Hepatocyte (in vitro differentiated cells): ENCODE results near the gene USHBP1. TPM values are rescaled to one million over a fixed set of nuclear protein-coding genes. Genes with fewer than 3 reads are reported as not detected.

ENCODE experiments used
- DNase-seq: peaks from one replicate; pipeline ENCODE4 v3.0.0-alpha.2; 2016; ENCODE audit warnings: low spot score
- H2AFZ ChIP-seq: fragments of 200-600 bp; sonication (generic); 2 replicates; pipeline ENCODE4 v1.6.0; 2016; ENCODE audit warnings: antibody characterized with exemption, mild to moderate bottlenecking
- H3K27ac ChIP-seq: fragments of 200-600 bp; sonication (generic); 2 replicates; pipeline ENCODE4 v1.5.1; 2016; ENCODE audit warnings: mild to moderate bottlenecking
- H3K27me3 ChIP-seq: fragments of 200-600 bp; sonication (generic); 2 replicates; pipeline ENCODE4 v1.6.1; 2016
- H3K36me3 ChIP-seq: fragments of 200-600 bp; sonication (generic); replicated peaks from 2 replicates; pipeline ENCODE4 v1.5.1; 2016; ENCODE audit warnings: low read depth; ENCODE audit not compliant: insufficient read depth
- H3K4me1 ChIP-seq: fragments of 200-600 bp; sonication (generic); 2 replicates; pipeline ENCODE4 v1.5.1; 2016; ENCODE audit warnings: mild to moderate bottlenecking, moderate library complexity; ENCODE audit not compliant: insufficient read depth
- H3K4me2 ChIP-seq: fragments of 200-600 bp; sonication (generic); 2 replicates; pipeline ENCODE4 v1.6.0; 2016
- H3K4me3 ChIP-seq: fragments of 200-600 bp; sonication (generic); 2 replicates; pipeline ENCODE4 v1.5.1; 2016; ENCODE audit warnings: mild to moderate bottlenecking
- H3K79me2 ChIP-seq: fragments of 200-600 bp; sonication (generic); 2 replicates; pipeline ENCODE4 v1.6.0; 2017; ENCODE audit warnings: mild to moderate bottlenecking
- H3K9me2 ChIP-seq: fragments of 200-600 bp; sonication (generic); replicated peaks from 2 replicates; pipeline ENCODE4 v1.6.0; 2017; ENCODE audit warnings: mild to moderate bottlenecking; ENCODE audit not compliant: insufficient read depth
- H3K9me3 ChIP-seq: fragments of 200-600 bp; sonication (generic); 2 replicates; pipeline ENCODE4 v1.5.1; 2016; ENCODE audit warnings: low read depth, mild to moderate bottlenecking
- H4K20me1 ChIP-seq: fragments of 200-600 bp; sonication (generic); 2 replicates; pipeline ENCODE4 v1.6.0; 2016; ENCODE audit warnings: mild to moderate bottlenecking; ENCODE audit not compliant: insufficient read depth, poor library complexity, severe bottlenecking
- CTCF ChIP-seq: fragments of 200-600 bp; sonication (generic); IDR thresholded peaks from 2 replicates; pipeline ENCODE4 v1.5.1; 2016; ENCODE audit warnings: antibody characterized with exemption, mild to moderate bottlenecking; ENCODE audit not compliant: poor library complexity
- EZH2 ChIP-seq: fragments of 200-600 bp; sonication (generic); IDR thresholded peaks from 2 replicates; pipeline ENCODE4 v1.6.1; 2016; ENCODE audit warnings: antibody characterized with exemption, mild to moderate bottlenecking, borderline replicate concordance
- EZH2phosphoT487 ChIP-seq: fragments of 200-600 bp; sonication (generic); IDR thresholded peaks from one replicate; pipeline ENCODE4 v1.6.1; 2018; ENCODE audit warnings: antibody characterized with exemption, mild to moderate bottlenecking, low read depth, moderate library complexity; ENCODE audit not compliant: unreplicated experiment, severe bottlenecking
- WGBS: methylation state at CpG from one replicate; pipeline ENCODE4 v1.1.6; 2016; ENCODE audit warnings: low lambda C conversion rate; ENCODE audit errors: missing lambda C conversion rate; 5-methylcytosine and 5-hydroxymethylcytosine counted together
- polyA plus RNA-seq: library from polyadenylated mRNA; unstranded; fragments of >200 nt; fragmentation: Nextera tagmentation; extraction: Ambion mirVana; gene quantifications from 2 replicates; pipeline ENCODE4 v1.2.1, GENCODE V29; 2016
- total RNA-seq: library from RNA; depleted of rRNA; stranded (reverse); fragments of >200 nt; gene quantifications from 2 replicates; pipeline ENCODE4 v1.2.3, GENCODE V29; 2014

Gene USHBP1
- total and polyA plus RNA-seq, 2 experiments from 2014 or later, result 0.98 TPM; not detected in 1

DNA sequence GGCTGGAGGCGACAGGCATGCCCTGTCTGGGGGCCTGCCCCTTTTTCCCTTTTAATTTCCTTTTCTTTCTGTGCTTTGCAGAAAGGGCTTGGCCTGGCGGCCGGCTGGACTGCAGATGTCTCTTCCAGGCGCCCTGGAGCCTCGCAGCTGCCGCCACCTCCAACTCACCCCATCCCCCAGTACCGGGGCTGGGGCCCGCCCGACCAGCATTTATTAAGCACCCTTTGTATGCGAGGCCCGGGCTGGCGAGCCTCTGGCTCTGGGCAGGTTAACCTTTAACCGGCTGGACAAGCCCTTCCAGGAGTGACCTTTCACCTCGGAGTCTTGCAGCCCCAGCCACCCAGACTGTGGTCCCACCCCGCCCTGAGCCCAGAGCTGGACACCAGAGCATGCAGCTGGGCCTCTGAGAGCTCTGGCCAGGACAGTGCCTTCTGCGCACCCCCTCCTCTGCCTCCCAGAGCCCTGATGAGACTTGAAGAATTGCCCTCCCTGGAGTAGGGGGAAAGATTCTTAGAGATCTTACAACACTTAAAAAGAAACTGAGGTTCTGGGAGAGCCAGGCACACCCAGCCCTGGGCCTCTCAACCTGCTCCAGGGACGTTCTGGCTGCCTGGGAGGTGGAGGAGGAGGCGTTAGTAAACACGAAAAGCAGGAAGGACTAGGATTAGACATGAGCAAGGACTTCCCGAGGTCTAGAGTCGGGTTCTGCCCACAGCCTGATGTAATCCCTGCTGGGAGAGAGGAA is 17.7 kb downstream of the USHBP1 start:
- peaks cover 44% of the 10 kb centered on the region for H3K4me1 ChIP-seq
- DNase-seq, result peak; percentile 77
- peaks cover 19% of the 10 kb centered on the region for H4K20me1 ChIP-seq
- WGBS, result 16% methylated on average over 21 of the region's 21 CpGs
- H3K36me3 ChIP-seq, result no peaks in the 10 kb centered on the region
- peak overlapping the region; percentile 21 for H2AFZ ChIP-seq
- TF ChIP-seq EZH2phosphoT487 (no peak), CTCF (no peak)
- H3K4me2 ChIP-seq, result peak overlapping the region; percentile 90
- H3K27ac ChIP-seq, result peak overlapping the region; percentile 95
- H3K79me2 ChIP-seq, result peaks cover 34% of the 10 kb centered on the region
- H3K4me3 ChIP-seq, result peak overlapping the region; percentile 16
- H3K9me3 ChIP-seq, result no peaks in the 10 kb centered on the region
- no peaks in the 10 kb centered on the region for H3K9me2 ChIP-seq
- no peaks in the 10 kb centered on the region for H3K27me3 ChIP-seq

GRCh38 chr19:17245535-17245984 is 19.0 kb downstream of the USHBP1 start, which contains the start of gene NR2F6:
TSS of gene NR2F6 (minus strand) at chr19:17245919. CDS start at chr19:17245220, 699 bp downstream.
- no peaks in the 10 kb centered on the region for H3K9me3 ChIP-seq
- H3K36me3 ChIP-seq, result no peaks in the 10 kb centered on the region
- peaks cover 57% of the 10 kb centered on the region for H3K4me1 ChIP-seq
- DNase-seq, result no peak
- WGBS, result no CpG with 5 or more reads among the region's 72 CpGs
- peak within 1 kb of the TSS; percentile 95 for H3K27ac ChIP-seq
- H2AFZ ChIP-seq, result peak within 1 kb of the TSS; percentile 21
- peak within 1 kb of the TSS; percentile 95 for H3K4me3 ChIP-seq
- peak within 1 kb of the TSS; percentile 98 for H3K4me2 ChIP-seq
- H3K9me2 ChIP-seq, result no peaks in the 10 kb centered on the region
- H3K27me3 ChIP-seq, result no peaks in the 10 kb centered on the region
- peaks cover 31% of the 10 kb centered on the region for H4K20me1 ChIP-seq
- TF ChIP-seq CTCF (no peak), EZH2 (no peak), EZH2phosphoT487 (no peak)
- H3K79me2 ChIP-seq, result peaks cover 47% of the 10 kb centered on the region

GRCh38 chr19:17244618-17245534 is 19.7 kb downstream of the USHBP1 start:
- Histone ChIP-seq H3K36me3 (no peaks in the 10 kb centered on the region), H3K4me1 (peaks cover 62% of the 10 kb centered on the region), H3K9me2 (no peaks in the 10 kb centered on the region), H3K27ac (peak overlapping the region; percentile 86), H3K9me3 (no peaks in the 10 kb centered on the region), H4K20me1 (peaks cover 31% of the 10 kb centered on the region), H3K79me2 (peaks cover 48% of the 10 kb centered on the region), H3K27me3 (no peaks in the 10 kb centered on the region), H3K4me3 (peak overlapping the region; percentile 95), H2AFZ (no peak overlapping the region), H3K4me2 (peak overlapping the region; percentile 98)
- DNase-seq, result peak; percentile 75
- no peak for TF ChIP-seq EZH2
- TF ChIP-seq CTCF, result no peak
- TF ChIP-seq EZH2phosphoT487, result no peak
- WGBS, result 2% methylated on average over 72 of the region's 100 CpGs
